ENCODE data around the gene MOCS3.

GRCh38 chr20:50992336-50992732, 33.7 kb downstream of the MOCS3 start:
- TF ChIP-seq CTCF (IDR thresholded peaks at IDR 0.05; ENCODE audit: poor library complexity): no peak
- no peak for TF ChIP-seq EZH2phosphoT487 (IDR thresholded peaks at IDR 0.05; ENCODE audit: low read depth, severe bottlenecking, unreplicated experiment)
